HL-60 (cell line): Measurements from ENCODE around the gene NR4A1.
A peak's percentile ranks its signal among the peaks of the same experiment; 100 is the strongest.

Experiments
- DNase-seq, 2 experiments: peaks; one replicate each; pipeline ENCODE4 v3.0.0-alpha.2; 2010 to 2020; ENCODE audit warnings: low read depth in 1 of 2, low spot score in 1 of 2
- H3K27ac ChIP-seq: fragments of 250-450 bp; sonication (Bioruptor Pico); replicated peaks from 2 replicates; pipeline ENCODE4 v1.5.1; 2020; ENCODE audit warnings: mild to moderate bottlenecking, moderate library complexity
- H3K27me3 ChIP-seq: fragments of 250-450 bp; sonication (Bioruptor Pico); 2 replicates; pipeline ENCODE4 v1.5.1; 2021; ENCODE audit warnings: mild to moderate bottlenecking, moderate library complexity; ENCODE audit not compliant: insufficient read depth, poor library complexity, severe bottlenecking
- H3K4me3 ChIP-seq: replicated peaks from 2 replicates; pipeline ENCODE4 v1.5.1; 2011; ENCODE audit warnings: mild to moderate bottlenecking, control low read depth, low read length; ENCODE audit not compliant: insufficient read depth
- GABPA ChIP-seq: IDR thresholded peaks from 2 replicates; pipeline ENCODE4 v1.6.1; 2012; ENCODE audit warnings: low read depth
- POLR2AphosphoS5 ChIP-seq: IDR thresholded peaks from 2 replicates; pipeline ENCODE4 v1.6.1; 2012; ENCODE audit warnings: low read depth
- SPI1 ChIP-seq: IDR thresholded peaks from 2 replicates; pipeline ENCODE4 v1.6.1; 2012; ENCODE audit warnings: low read depth, mild to moderate bottlenecking, borderline replicate concordance
- TF ChIP-seq, protein P1 (sequence below): IDR thresholded peaks from one replicate; pipeline ENCODE4 v1.5.1; 2011; ENCODE audit warnings: low read length, control low read depth, inconsistent platforms; ENCODE audit not compliant: insufficient read depth
- TF ChIP-seq, protein P2 (sequence below): IDR thresholded peaks from 2 replicates; pipeline ENCODE4 v1.6.1; 2012; ENCODE audit warnings: low read depth; ENCODE audit not compliant: insufficient replicate concordance

NR4A1 gene

DNA sequence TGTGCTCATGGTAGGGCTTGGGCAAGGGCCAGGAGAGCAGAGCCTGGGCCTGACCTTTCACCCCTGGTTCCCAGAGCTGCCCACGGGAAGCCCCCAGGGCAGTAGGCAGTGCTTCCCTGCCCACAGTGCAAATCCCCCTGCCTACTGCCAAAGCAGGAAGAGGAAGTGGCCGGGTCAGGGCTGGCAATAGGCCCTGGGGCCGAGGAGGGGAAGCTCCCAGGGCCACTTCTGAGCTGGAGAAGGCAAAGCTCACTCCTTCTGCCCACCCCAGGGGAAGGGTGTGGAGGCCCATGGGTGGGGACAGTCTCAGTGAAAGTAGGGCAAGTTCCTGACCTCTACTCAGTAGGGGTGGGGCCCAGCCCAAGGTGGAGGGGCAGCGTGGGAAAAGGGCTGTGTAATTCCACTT, 5.4 kb upstream of the NR4A1 start:
- no peak overlapping the region for H3K4me3 ChIP-seq
- peaks cover 6% of the 10 kb centered on the region for H3K27me3 ChIP-seq
- DNase-seq = peak in 1 of 2 experiments; percentile 67
- H3K27ac ChIP-seq = peak overlapping the region; percentile 40
- TF ChIP-seq SPI1 = peak; percentile 89
- TF ChIP-seq POLR2AphosphoS5 = no peak

DNA sequence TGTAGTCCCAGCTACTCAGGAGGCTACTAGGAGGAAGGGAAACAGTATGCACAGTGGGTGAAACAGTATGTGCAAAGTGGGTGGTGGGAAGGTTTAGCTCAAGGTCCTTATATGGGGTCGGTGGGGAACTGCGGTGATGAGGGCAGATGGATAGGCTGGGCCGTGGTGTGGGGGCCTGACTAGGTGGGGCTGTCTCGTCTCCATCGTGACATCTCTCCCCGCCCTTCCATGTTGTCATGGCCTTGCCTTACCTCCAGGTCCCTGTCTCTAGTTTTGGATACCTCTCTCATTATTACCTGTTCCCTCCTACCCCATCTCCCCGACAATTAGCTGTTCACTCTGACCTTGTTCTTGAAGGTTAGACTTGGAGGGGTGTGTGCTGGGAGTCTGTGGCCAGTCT, 4.4 kb upstream of the NR4A1 start:
- Histone ChIP-seq H3K27me3 (peaks cover 8% of the 10 kb centered on the region), H3K4me3 (no peak overlapping the region), H3K27ac (no peak overlapping the region)
- no peak for DNase-seq
- TF ChIP-seq SPI1 = no peak
- no peak for TF ChIP-seq GABPA
- no peak for TF ChIP-seq POLR2AphosphoS5
- TF ChIP-seq, protein P1, sequence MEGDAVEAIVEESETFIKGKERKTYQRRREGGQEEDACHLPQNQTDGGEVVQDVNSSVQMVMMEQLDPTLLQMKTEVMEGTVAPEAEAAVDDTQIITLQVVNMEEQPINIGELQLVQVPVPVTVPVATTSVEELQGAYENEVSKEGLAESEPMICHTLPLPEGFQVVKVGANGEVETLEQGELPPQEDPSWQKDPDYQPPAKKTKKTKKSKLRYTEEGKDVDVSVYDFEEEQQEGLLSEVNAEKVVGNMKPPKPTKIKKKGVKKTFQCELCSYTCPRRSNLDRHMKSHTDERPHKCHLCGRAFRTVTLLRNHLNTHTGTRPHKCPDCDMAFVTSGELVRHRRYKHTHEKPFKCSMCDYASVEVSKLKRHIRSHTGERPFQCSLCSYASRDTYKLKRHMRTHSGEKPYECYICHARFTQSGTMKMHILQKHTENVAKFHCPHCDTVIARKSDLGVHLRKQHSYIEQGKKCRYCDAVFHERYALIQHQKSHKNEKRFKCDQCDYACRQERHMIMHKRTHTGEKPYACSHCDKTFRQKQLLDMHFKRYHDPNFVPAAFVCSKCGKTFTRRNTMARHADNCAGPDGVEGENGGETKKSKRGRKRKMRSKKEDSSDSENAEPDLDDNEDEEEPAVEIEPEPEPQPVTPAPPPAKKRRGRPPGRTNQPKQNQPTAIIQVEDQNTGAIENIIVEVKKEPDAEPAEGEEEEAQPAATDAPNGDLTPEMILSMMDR = no peak
- TF ChIP-seq, protein P2, sequence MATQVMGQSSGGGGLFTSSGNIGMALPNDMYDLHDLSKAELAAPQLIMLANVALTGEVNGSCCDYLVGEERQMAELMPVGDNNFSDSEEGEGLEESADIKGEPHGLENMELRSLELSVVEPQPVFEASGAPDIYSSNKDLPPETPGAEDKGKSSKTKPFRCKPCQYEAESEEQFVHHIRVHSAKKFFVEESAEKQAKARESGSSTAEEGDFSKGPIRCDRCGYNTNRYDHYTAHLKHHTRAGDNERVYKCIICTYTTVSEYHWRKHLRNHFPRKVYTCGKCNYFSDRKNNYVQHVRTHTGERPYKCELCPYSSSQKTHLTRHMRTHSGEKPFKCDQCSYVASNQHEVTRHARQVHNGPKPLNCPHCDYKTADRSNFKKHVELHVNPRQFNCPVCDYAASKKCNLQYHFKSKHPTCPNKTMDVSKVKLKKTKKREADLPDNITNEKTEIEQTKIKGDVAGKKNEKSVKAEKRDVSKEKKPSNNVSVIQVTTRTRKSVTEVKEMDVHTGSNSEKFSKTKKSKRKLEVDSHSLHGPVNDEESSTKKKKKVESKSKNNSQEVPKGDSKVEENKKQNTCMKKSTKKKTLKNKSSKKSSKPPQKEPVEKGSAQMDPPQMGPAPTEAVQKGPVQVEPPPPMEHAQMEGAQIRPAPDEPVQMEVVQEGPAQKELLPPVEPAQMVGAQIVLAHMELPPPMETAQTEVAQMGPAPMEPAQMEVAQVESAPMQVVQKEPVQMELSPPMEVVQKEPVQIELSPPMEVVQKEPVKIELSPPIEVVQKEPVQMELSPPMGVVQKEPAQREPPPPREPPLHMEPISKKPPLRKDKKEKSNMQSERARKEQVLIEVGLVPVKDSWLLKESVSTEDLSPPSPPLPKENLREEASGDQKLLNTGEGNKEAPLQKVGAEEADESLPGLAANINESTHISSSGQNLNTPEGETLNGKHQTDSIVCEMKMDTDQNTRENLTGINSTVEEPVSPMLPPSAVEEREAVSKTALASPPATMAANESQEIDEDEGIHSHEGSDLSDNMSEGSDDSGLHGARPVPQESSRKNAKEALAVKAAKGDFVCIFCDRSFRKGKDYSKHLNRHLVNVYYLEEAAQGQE = no peak

DNA sequence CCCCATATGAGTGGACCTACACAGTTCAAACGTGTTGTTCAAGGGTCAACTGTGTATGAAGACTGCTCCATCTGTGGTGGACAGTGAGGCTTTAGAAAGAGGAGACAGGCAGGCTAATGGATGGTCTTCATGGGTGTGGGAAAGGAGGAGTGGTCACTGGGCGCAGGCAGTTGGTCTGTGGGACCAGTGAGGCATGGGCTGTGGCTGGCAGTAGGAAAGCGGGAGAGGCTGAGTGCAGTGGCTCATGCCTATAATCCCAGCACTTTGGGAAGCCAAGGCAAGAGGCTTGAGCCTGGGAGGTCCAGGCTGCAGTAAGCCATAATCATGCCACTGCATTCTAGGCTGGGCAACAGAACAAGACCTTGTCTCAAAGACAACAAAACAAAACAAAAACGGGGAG, 2.0 kb upstream of the NR4A1 start:
- peaks cover 8% of the 10 kb centered on the region for H3K27me3 ChIP-seq
- no peak for TF ChIP-seq SPI1
- TF ChIP-seq, protein P2 = no peak
- H3K27ac ChIP-seq = no peak overlapping the region
- no peak overlapping the region for H3K4me3 ChIP-seq
- DNase-seq = no peak

DNA sequence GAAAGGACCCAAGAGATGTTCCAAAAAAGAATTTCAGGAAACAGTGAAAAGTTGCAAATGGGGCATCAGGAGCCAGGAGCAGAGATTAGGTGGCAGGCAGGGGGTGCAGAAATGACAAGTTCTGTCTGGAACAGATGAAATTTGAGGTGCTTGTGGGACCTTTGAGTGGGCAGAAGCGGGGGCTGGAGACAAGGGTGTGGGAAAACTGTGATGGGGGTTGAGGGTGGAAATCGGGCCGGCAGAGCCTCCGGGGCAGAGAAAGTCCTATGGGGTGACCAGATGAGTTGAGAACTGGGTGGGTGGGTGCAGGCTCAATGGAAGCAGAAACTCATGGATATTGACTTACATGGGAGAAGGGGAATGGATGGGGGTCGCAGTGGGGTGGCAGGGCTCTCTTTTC, 1.6 kb upstream of the NR4A1 start:
- Histone ChIP-seq H3K27ac (no peak overlapping the region), H3K4me3 (no peak overlapping the region), H3K27me3 (peaks cover 8% of the 10 kb centered on the region)
- TF ChIP-seq POLR2AphosphoS5 = no peak
- TF ChIP-seq, protein P1 = no peak
- no peak for TF ChIP-seq GABPA
- no peak for TF ChIP-seq SPI1
- TF ChIP-seq, protein P2 = no peak
- DNase-seq = no peak
